Stomach (tissue), 9 donors: ENCODE measurements around the gene RFTN1. TPM values are rescaled to one million over a fixed set of nuclear protein-coding genes. Genes with fewer than 3 reads are reported as not detected.
A peak's percentile ranks its signal among the peaks of the same experiment; 100 is the strongest.
"Not testable (repeated sequence)": the region's sequence is repeated elsewhere in the genome, so short reads cannot be mapped to it uniquely, and the experiment has no call there.

Source experiments
- DNase-seq, 2 donors: peaks; one replicate each; pipeline versions ENCODE4 v3.0.0 to v3.0.0-alpha.2; 2013 to 2019
- H3K27ac ChIP-seq, 5 donors: fragments of 200-600 bp in 4 of 5; sonication (generic) in 4 of 5; one replicate each; pipeline ENCODE4 v1.5.1; 2013 to 2019; ENCODE audit warnings: mild to moderate bottlenecking in 1 of 5, moderate library complexity in 1 of 5
- H3K27me3 ChIP-seq, 3 donors: fragments of 200-600 bp; sonication (generic); one replicate each; pipeline ENCODE4 v1.5.1; 2017 to 2019; ENCODE audit warnings: mixed run types in 1 of 3
- H3K36me3 ChIP-seq, 4 donors: fragments of 200-600 bp; sonication (generic); 1 replicate in 3 of 4; 2 replicates in 1 of 4; pipeline ENCODE4 v1.5.1; 2016 to 2019
- H3K4me1 ChIP-seq, 4 donors: fragments of 200-600 bp; sonication (generic); one replicate each; pipeline ENCODE4 v1.5.1; 2016 to 2019
- H3K4me3 ChIP-seq, 4 donors: fragments of 200-600 bp; sonication (generic) in 3 of 4; one replicate each; pipeline ENCODE4 v1.5.1; 2016 to 2019; ENCODE audit warnings: mild to moderate bottlenecking in 1 of 4
- H3K9me3 ChIP-seq, 4 donors: fragments of 200-600 bp; sonication (generic); one replicate each; pipeline ENCODE4 v1.5.1; 2016 to 2019
- EP300 ChIP-seq: sonication (generic); formaldehyde crosslinking; IDR thresholded peaks from one replicate; pipeline ENCODE4 v1.6.1; 2017; ENCODE audit warnings: antibody characterized with exemption
- POLR2A ChIP-seq, 4 donors: fragments of 450-650 bp; IDR thresholded peaks; one replicate each; pipeline ENCODE4 v1.6.1; 2016; ENCODE audit warnings: antibody characterized with exemption in 4 of 4, control low read depth in 2 of 4, mild to moderate bottlenecking in 1 of 4, moderate library complexity in 1 of 4
- POLR2AphosphoS5 ChIP-seq, 3 donors: sonication (generic); formaldehyde crosslinking; IDR thresholded peaks; one replicate each; pipeline ENCODE4 v1.6.1; 2016; ENCODE audit warnings: antibody characterized with exemption in 3 of 3
- WGBS, 5 donors: extraction: QIAGEN DNeasy Blood & Tissue Kit in 3 of 5; methylation state at CpG; one replicate each; pipeline versions ENCODE4 v1.1.5 to v1.1.7; 2013 to 2018; 5-methylcytosine and 5-hydroxymethylcytosine counted together
- intact Hi-C: fragments of 100-400 bp; cut with DNase I; formaldehyde crosslinking; loops from one replicate; pipeline ENCODE4 v1.15.1; 2023; ENCODE audit warnings: low total_unique reads
- polyA plus RNA-seq, 3 donors: library from polyadenylated mRNA; stranded (reverse); fragments of 200-250 nt; gene quantifications; one replicate each; pipeline ENCODE4 v1.2.3, GENCODE V29; 2013
- total RNA-seq, 5 donors: library from RNA; depleted of rRNA; stranded (reverse); fragments of >200 nt; gene quantifications; one replicate each; pipeline versions ENCODE4 v1.1.0 to v1.2.3, GENCODE V29; 2014 to 2016
- TF ChIP-seq, protein P1 (sequence below), 7 experiments: fragments of 450-650 bp in 4 of 7; fragments of 200-600 bp in 3 of 7; sonication (generic) in 3 of 7; IDR thresholded peaks; one replicate each; pipeline ENCODE4 v1.5.1; 2016 to 2019; ENCODE audit warnings: antibody characterized with exemption in 7 of 7, control low read depth in 2 of 7, mild to moderate bottlenecking in 1 of 7
- donor health status: healthy with polysubstance abuse.
- donor health status: Bipolar disorder and iron deficiency.
- donor health status: healthy.

The RFTN1 gene
- total and polyA plus RNA-seq, 8 donors = 4.6 to 103 (median 18.9) TPM

DNA sequence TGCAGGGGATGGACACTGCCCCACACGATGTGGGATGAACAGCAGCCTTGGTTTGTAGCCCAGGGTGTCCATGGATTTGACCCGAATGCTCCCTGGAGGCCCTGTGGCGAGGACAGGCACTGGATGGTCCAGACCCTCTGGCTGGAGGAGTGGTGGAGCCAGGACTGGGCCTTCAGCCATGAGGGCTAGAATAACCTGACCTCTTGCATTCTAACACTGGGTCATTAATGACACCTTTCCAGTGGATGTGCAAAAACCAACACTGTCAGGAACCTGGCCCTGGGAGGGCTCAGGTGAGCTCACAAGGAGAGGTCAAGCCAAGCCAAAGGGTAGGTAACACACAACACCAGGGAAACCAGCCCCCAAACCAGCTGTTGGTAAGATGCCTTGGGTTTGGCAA lies 197.1 kb downstream of the RFTN1 start:
- Histone ChIP-seq H3K36me3 (peaks cover 3 to 84% (median 77%) of the 10 kb centered on the region in 4 donors), H3K4me3 (no peak overlapping the region), H3K9me3 (no peaks in the 10 kb centered on the region), H3K27me3 (no peaks in the 10 kb centered on the region), H3K4me1 (peaks cover 0 to 19% (median 9%) of the 10 kb centered on the region in 4 donors), H3K27ac (no peak overlapping the region)
- intact Hi-C loops = no loop called here
- no peak for DNase-seq
- TF ChIP-seq POLR2A (IDR thresholded peaks at IDR 0.05) (no peak), POLR2AphosphoS5 (IDR thresholded peaks at IDR 0.05) (no peak), EP300 (no peak)
- TF ChIP-seq, protein P1, sequence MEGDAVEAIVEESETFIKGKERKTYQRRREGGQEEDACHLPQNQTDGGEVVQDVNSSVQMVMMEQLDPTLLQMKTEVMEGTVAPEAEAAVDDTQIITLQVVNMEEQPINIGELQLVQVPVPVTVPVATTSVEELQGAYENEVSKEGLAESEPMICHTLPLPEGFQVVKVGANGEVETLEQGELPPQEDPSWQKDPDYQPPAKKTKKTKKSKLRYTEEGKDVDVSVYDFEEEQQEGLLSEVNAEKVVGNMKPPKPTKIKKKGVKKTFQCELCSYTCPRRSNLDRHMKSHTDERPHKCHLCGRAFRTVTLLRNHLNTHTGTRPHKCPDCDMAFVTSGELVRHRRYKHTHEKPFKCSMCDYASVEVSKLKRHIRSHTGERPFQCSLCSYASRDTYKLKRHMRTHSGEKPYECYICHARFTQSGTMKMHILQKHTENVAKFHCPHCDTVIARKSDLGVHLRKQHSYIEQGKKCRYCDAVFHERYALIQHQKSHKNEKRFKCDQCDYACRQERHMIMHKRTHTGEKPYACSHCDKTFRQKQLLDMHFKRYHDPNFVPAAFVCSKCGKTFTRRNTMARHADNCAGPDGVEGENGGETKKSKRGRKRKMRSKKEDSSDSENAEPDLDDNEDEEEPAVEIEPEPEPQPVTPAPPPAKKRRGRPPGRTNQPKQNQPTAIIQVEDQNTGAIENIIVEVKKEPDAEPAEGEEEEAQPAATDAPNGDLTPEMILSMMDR (IDR thresholded peaks at IDR 0.05) = no peak
- WGBS, 5 donors = 83 to 96% (median 93%) methylated on average over 2 to 3 of the region's 3 CpGs

DNA sequence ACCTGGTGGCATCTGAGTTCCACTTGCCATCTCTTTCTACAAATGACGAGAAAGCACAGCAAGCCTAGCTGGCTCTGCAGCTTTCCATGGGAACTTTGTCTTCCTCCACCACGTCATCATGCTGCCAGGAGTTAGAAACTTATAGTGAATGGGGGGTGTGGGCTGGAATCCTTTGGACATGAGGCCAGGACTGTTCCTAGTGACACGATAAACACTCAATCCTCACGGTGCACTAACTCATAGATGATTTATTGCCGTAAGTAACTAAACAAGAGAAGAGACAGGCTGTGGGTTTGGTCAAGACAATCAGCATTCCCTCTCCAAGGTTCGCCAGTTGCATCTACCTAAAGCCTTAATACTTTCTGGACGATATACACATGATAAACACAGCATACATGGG lies 197.9 kb downstream of the RFTN1 start:
- H3K9me3 ChIP-seq = no peaks in the 10 kb centered on the region
- H3K4me3 ChIP-seq = no peak overlapping the region
- intact Hi-C loops = no loop called here
- H3K4me1 ChIP-seq = peaks cover 0 to 22% (median 9%) of the 10 kb centered on the region in 4 donors
- WGBS, 5 donors = 83 to 93% (median 85%) methylated on average over 7 of the region's 7 CpGs
- TF ChIP-seq, protein P1 (IDR thresholded peaks at IDR 0.05) = no peak
- TF ChIP-seq POLR2AphosphoS5 (IDR thresholded peaks at IDR 0.05) (no peak), EP300 (no peak), POLR2A (IDR thresholded peaks at IDR 0.05) (no peak)
- no peak for DNase-seq
- no peak overlapping the region for H3K27ac ChIP-seq
- no peaks in the 10 kb centered on the region for H3K27me3 ChIP-seq
- peaks cover 3 to 76% (median 70%) of the 10 kb centered on the region in 4 donors for H3K36me3 ChIP-seq

DNA sequence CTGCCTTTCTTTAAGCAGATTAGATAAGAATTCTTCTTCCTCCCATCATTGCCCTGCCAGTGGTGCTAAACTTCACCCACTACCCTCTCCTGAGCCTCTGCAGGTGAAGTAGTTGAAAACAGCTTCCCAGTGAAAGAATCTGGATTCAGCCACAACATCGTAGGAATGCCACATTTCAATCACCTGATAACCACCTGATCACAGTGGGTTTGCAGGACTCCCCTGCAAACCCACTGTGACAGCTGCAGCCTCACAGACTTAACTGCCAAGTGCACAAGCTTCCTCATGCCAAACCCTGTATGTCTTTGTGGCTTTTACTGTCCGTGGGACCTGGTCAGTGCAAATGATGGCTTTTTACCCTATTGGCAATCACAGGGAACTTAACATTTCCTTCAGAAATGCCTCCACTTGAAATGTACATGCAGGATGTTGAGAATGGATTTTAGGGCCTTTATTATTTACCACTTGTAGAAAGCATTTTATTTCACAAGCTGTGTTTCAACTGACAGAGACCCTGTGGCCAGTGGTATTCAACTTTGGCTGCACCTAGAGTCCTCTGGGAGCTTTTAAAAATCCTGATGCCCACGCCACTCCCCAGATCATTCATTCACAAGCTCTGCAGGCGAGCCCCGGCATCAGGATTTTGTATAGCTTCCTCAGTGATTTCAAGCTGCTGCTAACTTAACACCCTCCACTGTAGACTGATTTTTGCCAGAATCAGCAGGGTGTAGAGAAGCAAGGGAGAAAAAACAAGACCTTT lies 199.4 kb downstream of the RFTN1 start:
- Histone ChIP-seq H3K4me1 (peaks cover 0 to 25% (median 8%) of the 10 kb centered on the region in 4 donors), H3K27me3 (no peaks in the 10 kb centered on the region), H3K9me3 (no peaks in the 10 kb centered on the region), H3K36me3 (peaks cover 3 to 62% (median 56%) of the 10 kb centered on the region in 4 donors), H3K27ac (peak overlapping the region in 1 of 5 donors; percentile 16), H3K4me3 (no peak overlapping the region)
- DNase-seq = no peak
- no peak for TF ChIP-seq POLR2AphosphoS5 (IDR thresholded peaks at IDR 0.05)
- no peak for TF ChIP-seq POLR2A (IDR thresholded peaks at IDR 0.05)
- TF ChIP-seq EP300 = no peak
- TF ChIP-seq, protein P1 (IDR thresholded peaks at IDR 0.05) = no peak
- 76 to 88% (median 86%) methylated on average over 5 of the region's 5 CpGs for WGBS, 5 donors
- intact Hi-C loops = no loop called here

DNA sequence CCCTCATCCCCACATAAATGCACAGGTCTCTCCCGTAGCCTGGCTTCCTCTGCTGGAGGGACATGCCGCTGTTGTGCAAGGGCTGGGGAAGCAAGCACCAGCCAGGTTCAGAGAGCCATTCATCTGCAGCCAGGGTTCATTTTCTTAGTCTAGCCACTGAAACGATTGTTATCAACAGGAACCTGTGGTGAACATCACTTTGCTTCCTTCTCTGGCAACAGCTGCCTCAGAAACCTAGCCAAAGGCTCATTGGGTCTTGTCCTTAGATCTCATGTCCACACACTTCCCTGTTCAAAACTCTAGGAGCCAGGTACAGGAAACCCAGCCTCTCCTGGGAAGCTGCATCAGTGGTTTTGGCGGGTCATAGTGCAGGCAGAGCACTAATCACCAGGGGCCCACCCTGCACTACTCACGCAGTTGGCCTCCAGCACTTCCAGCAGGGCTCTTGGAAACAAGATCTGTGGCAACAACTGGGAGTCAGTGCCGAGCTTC lies 201.5 kb downstream of the RFTN1 start:
- Histone ChIP-seq H3K9me3 (no peaks in the 10 kb centered on the region), H3K27me3 (no peaks in the 10 kb centered on the region), H3K36me3 (peaks cover 3 to 61% (median 49%) of the 10 kb centered on the region in 4 donors), H3K4me3 (no peak overlapping the region), H3K27ac (peak overlapping the region in 4 of 5 donors; percentile 26 to 59 (median 48)), H3K4me1 (peaks cover 0 to 22% (median 2%) of the 10 kb centered on the region in 4 donors)
- peak in 1 of 2 donors; percentile 51 for DNase-seq
- TF ChIP-seq POLR2AphosphoS5 (IDR thresholded peaks at IDR 0.05) (peak in 1 of 3 donors; percentile 5), POLR2A (IDR thresholded peaks at IDR 0.05) (no peak)
- 58 to 67% (median 64%) methylated on average over 6 of the region's 6 CpGs for WGBS, 5 donors
- intact Hi-C loops = no loop called here

DNA sequence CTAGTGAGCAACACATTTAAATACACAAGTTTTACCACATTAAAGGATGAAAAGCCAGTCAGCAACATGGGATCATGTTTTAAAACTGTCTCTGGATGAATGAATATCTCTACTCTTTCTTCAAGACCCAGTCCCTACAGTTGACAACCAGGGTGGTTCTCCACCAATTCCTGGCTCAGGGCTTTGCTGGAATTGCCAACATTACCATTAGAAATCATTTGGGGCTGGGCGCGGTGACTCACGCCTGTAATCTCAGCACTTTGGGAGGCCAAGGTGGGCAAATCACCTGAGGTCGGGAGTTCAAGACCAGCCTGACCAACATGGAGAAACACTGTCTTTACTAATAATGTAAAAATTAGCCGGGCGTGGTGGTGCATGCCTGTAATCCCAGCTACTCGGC lies 203.0 kb downstream of the RFTN1 start:
- peaks cover 0 to 56% (median 43%) of the 10 kb centered on the region in 4 donors for H3K36me3 ChIP-seq
- 93 to 98% (median 94%) methylated on average over 7 of the region's 7 CpGs for WGBS, 5 donors
- not testable (repeated sequence) for H3K27ac ChIP-seq

More for the DNA sequence above, 203.0 kb downstream of the RFTN1 start:
- intact Hi-C loops, DNase-seq, H3K27me3 ChIP-seq, H3K4me3 ChIP-seq, H3K9me3 ChIP-seq: not testable (repeated sequence)
- H3K4me1 ChIP-seq = peaks cover 0 to 12% (median 2%) of the 10 kb centered on the region in 4 donors
